Measurements from ENCODE around the gene OR8G1. TPM values are rescaled to one million over a fixed set of nuclear protein-coding genes. Genes with fewer than 3 reads are reported as not detected.

Gene OR8G1
- total and polyA plus RNA-seq, 2 of the 8 experiments (the other 6 are each of a cell fraction or from before 2014, with no cell fraction given), result not detected

DNA sequence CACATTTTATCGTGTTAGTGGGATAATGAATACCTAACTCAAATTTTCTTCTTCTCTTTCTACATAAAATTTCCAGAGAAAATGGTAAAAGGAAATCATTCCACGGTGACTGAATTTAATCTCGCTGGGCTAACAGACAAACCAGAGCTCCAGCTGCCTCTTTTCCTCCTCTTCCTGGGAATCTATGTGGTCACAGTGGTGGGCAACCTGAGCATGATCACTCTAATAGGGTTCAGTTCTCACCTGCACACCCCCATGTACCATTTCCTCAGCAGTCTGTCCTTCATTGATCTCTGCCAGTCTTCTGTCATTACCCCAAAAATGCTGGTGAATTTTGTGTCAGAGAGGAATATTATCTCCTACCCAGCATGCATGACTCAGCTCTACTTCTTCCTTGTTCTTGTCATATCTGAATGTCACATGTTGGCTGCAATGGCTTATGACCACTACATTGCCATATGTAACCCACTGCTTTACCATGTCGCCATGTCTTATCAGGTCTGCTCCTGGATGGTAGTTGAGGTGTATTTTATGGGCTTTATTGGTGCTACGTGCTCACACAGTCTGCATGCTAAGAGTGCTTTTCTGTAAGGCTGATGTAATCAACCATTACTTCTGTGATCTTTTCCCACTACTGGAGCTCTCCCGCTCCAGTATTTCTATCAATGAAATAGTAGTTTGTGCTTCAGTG is 33.6 kb upstream of the OR8G1 start (continued):
- TF ChIP-seq, protein P1, sequence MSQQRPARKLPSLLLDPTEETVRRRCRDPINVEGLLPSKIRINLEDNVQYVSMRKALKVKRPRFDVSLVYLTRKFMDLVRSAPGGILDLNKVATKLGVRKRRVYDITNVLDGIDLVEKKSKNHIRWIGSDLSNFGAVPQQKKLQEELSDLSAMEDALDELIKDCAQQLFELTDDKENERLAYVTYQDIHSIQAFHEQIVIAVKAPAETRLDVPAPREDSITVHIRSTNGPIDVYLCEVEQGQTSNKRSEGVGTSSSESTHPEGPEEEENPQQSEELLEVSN (IDR thresholded peaks at IDR 0.05), result no peak
- TF ChIP-seq GABPA (IDR thresholded peaks at IDR 0.05; ENCODE audit: borderline replicate concordance, insufficient read depth, low read length) (no peak), SRF (IDR thresholded peaks at IDR 0.05; ENCODE audit: low read depth, low read length) (no peak), RAD21 (IDR thresholded peaks at IDR 0.05 in 1 of 2, conservative IDR thresholded peaks at IDR 0.05 in 1 of 2; ENCODE audit: low read depth in 2 of 2, low read length in 2 of 2) (no peak), FOSL1 (IDR thresholded peaks at IDR 0.05; ENCODE audit: insufficient read depth, low read depth, low read length) (no peak), EZH2 (IDR thresholded peaks at IDR 0.05; ENCODE audit: low read depth, low read length, severe bottlenecking) (no peak)

All from H1 (cell line).